ENCODE measurements around the gene TRPC4.

GRCh38 chr13:37906880-37907279, 37.3 kb upstream of the TRPC4 start:
- TF ChIP-seq CTCF (IDR thresholded peaks at IDR 0.05) (no peak), POLR2A (IDR thresholded peaks at IDR 0.05) (no peak)
